Heart left ventricle (tissue), 16 donors: ENCODE data around the gene TPRG1. TPM values are rescaled to one million over a fixed set of nuclear protein-coding genes. Genes with fewer than 3 reads are reported as not detected.

Experiments used
- ATAC-seq, 4 donors: fragments of 200-7000 bp; cut with Tn5 transposase; one replicate each; pipeline ENCODE4 v1.9.1; 2020 to 2022; ENCODE audit warnings: moderate library complexity in 4 of 4, mild to moderate bottlenecking in 3 of 4, moderate number of reproducible peaks in 1 of 4
- DNase-seq, 5 donors: peaks; one replicate each; pipeline ENCODE4 v3.0.0-alpha.2; 2020
- H3K27ac ChIP-seq, 12 donors: fragments of 200-600 bp; sonication (generic) in 4 of 12; one replicate each; pipeline versions ENCODE4 v1.5.0 to v1.8.0; 2016 to 2022; ENCODE audit warnings: mild to moderate bottlenecking in 2 of 12
- H3K27me3 ChIP-seq, 9 donors: fragments of 200-600 bp; sonication (generic) in 2 of 9; one replicate each; pipeline versions ENCODE4 v1.5.1 to v1.8.0; 2016 to 2022; ENCODE audit warnings: mild to moderate bottlenecking in 3 of 9
- H3K36me3 ChIP-seq, 9 donors: fragments of 200-600 bp; sonication (generic) in 2 of 9; one replicate each; pipeline versions ENCODE4 v1.5.0 to v1.8.0; 2018 to 2022; ENCODE audit warnings: mild to moderate bottlenecking in 2 of 9
- H3K4me1 ChIP-seq, 12 donors: fragments of 200-600 bp; sonication (generic) in 4 of 12; one replicate each; pipeline versions ENCODE4 v1.5.0 to v1.8.0; 2016 to 2022; ENCODE audit warnings: mild to moderate bottlenecking in 3 of 12
- H3K4me3 ChIP-seq, 12 donors: fragments of 200-600 bp; sonication (generic) in 4 of 12; one replicate each; pipeline versions ENCODE4 v1.5.0 to v1.8.0; 2017 to 2022; ENCODE audit warnings: mild to moderate bottlenecking in 9 of 12, moderate library complexity in 4 of 12
- H3K9me3 ChIP-seq, 12 donors: fragments of 200-600 bp; sonication (generic) in 4 of 12; one replicate each; pipeline versions ENCODE4 v1.5.0 to v1.8.0; 2016 to 2022; ENCODE audit warnings: mild to moderate bottlenecking in 1 of 12
- CTCF ChIP-seq, 12 donors: fragments of 200-600 bp; sonication (generic) in 4 of 12; IDR thresholded peaks; one replicate each; pipeline versions ENCODE4 v1.5.0 to v1.8.0; 2018 to 2022; ENCODE audit warnings: antibody characterized with exemption in 12 of 12, mild to moderate bottlenecking in 5 of 12
- POLR2A ChIP-seq, 2 donors: fragments of 450-650 bp; IDR thresholded peaks; one replicate each; pipeline ENCODE4 v1.6.1; 2017; ENCODE audit warnings: antibody characterized with exemption in 2 of 2, mild to moderate bottlenecking in 2 of 2, moderate library complexity in 2 of 2
- WGBS, 4 donors: extraction: QIAGEN DNeasy Blood & Tissue Kit in 2 of 4; methylation state at CpG; one replicate each; pipeline versions ENCODE4 v1.1.5 to v1.1.7; 2013 to 2018; 5-methylcytosine and 5-hydroxymethylcytosine counted together
- intact Hi-C, 10 donors: fragments of 100-400 bp; cut with DNase I; formaldehyde crosslinking; loops; one replicate each; pipeline versions ENCODE4 v1.11.1 to v1.14.2; 2022
- polyA plus RNA-seq, 2 donors: library from polyadenylated mRNA; stranded (reverse); fragments of 200-250 nt; gene quantifications; one replicate each; pipeline ENCODE4 v1.2.3, GENCODE V29; 2013
- total RNA-seq, 9 donors: library from RNA; depleted of rRNA in 2 of 9; stranded (reverse); fragments of >200 nt in 2 of 9; fragmentation: NEBNext Ultra II Directional in 3 of 9; extraction: Animal tissue kit (Norgen Biotek cat#: 25700) in 3 of 9; gene quantifications; one replicate each; pipeline versions ENCODE4 v1.1.0 to v1.2.4, GENCODE V29; 2016 to 2023
- donor health status: ischemic (EF 13 %, LVEDD 7.1; RV severe dilation, severe dysfunction).
- donor health status: healthy with polysubstance abuse.
- donor health status: DM: no; HTN: yes; CAD: no.
- donor health status: DM: no; HTN: no; CAD: no.
- donor health status: ischemic (EF 25% LVEDD 6.9; RV normal size, moderate dysfunction).
- donor health status: ischemic (EF 25% LVEDD 5.7; RV mildly dilated, moderate dysfunction).
- donor health status: healthy.
- donor health status: DM: yes; HTN: yes; CAD: no.
- donor health status: ischemic (EF 35%, LVEDD 5.7; RV mildly dilated, moderate dysfunction).
- donor health status: nonischemic (EF 11% LVEDD 7.7; RV severe dilation, severe dysfunction).
- donor health status: DM: yes; HTN: yes; CAD: no.
- donor health status: PGD.
- donor health status: ischemic (EF 29% LVEDD 5.4; RV normal size, mild dysfunction).
- donor health status: nonischemic (EF 23%, LVEDD 6.1; RV moderate dilation, normal function).

TPRG1 gene
- total and polyA plus RNA-seq, 11 donors = 0.13 to 9.5 (median 1.2) TPM

- TF ChIP-seq CTCF (IDR thresholded peaks at IDR 0.05) (no peak), POLR2A (IDR thresholded peaks at IDR 0.05) (no peak)
- ATAC-seq = no peak
- intact Hi-C loops = no loop called here
Measured at GRCh38 chr3:189300345-189300744, 128.6 kb downstream of the TPRG1 start.

GRCh38 chr3:189301479-189301878, 129.7 kb downstream of the TPRG1 start:
- Histone ChIP-seq H3K27me3 (no peaks in the 10 kb centered on the region), H3K27ac (no peak overlapping the region), H3K36me3 (no peaks in the 10 kb centered on the region), H3K9me3 (no peaks in the 10 kb centered on the region), H3K4me1 (no peaks in the 10 kb centered on the region), H3K4me3 (no peak overlapping the region)
- DNase-seq (no peak), ATAC-seq (no peak)
- 55 to 74% (median 65%) methylated on average over 2 of the region's 2 CpGs for WGBS, 4 donors
- intact Hi-C loops = no loop called here
- no peak for TF ChIP-seq CTCF (IDR thresholded peaks at IDR 0.05)
- TF ChIP-seq POLR2A (IDR thresholded peaks at IDR 0.05) = no peak

More at GRCh38 chr3:189300345-189300744, 128.6 kb downstream of the TPRG1 start:
- Histone ChIP-seq H3K27me3 (no peaks in the 10 kb centered on the region), H3K4me3 (no peak overlapping the region), H3K9me3 (no peaks in the 10 kb centered on the region), H3K36me3 (no peaks in the 10 kb centered on the region), H3K27ac (no peak overlapping the region), H3K4me1 (no peaks in the 10 kb centered on the region)
- no peak for DNase-seq
- 95 to 99% (median 97%) methylated on average over 1 of the region's 1 CpG for WGBS, 4 donors

GRCh38 chr3:189303584-189303983, 131.8 kb downstream of the TPRG1 start:
- no peak overlapping the region for H3K27ac ChIP-seq
- intact Hi-C loops = no loop called here
- no peak for ATAC-seq

More at GRCh38 chr3:189303584-189303983, 131.8 kb downstream of the TPRG1 start:
- Histone ChIP-seq H3K4me1 (no peaks in the 10 kb centered on the region), H3K27me3 (no peaks in the 10 kb centered on the region), H3K9me3 (no peaks in the 10 kb centered on the region), H3K36me3 (no peaks in the 10 kb centered on the region), H3K4me3 (no peak overlapping the region)
- no peak for TF ChIP-seq POLR2A (IDR thresholded peaks at IDR 0.05)
- no peak for TF ChIP-seq CTCF (IDR thresholded peaks at IDR 0.05)
- 0 to 89% (median 42%) methylated on average over 1 of the region's 1 CpG for WGBS, 4 donors
- DNase-seq = no peak
